Activated CD4-positive, alpha-beta T cell treated with anti-CD3 and anti-CD28 coated beads, Interleukin-2, Interleukin-6, amounts not matched to agents 100 ng/mL and 50 ng/mL, durations not matched to agents 16 hours and 8 hours (primary cell): Measurements from ENCODE around the gene VTI1A.
"Not testable (repeated sequence)": the region's sequence is repeated elsewhere in the genome, so short reads cannot be mapped to it uniquely, and the experiment has no call there.

ENCODE experiments used
- DNase-seq: peaks from one replicate; pipeline ENCODE4 v3.0.0-alpha.2; 2020

VTI1A gene

GRCh38 chr10:112509558-112510291 lies 62.7 kb downstream of the VTI1A start:
- no peak for DNase-seq

GRCh38 chr10:112510384-112510783 lies 63.4 kb downstream of the VTI1A start:
- peak; percentile 60 for DNase-seq

GRCh38 chr10:112512294-112512693 lies 65.3 kb downstream of the VTI1A start:
- no peak for DNase-seq

GRCh38 chr10:112515126-112515525 lies 68.1 kb downstream of the VTI1A start:
- no peak for DNase-seq

GRCh38 chr10:112515852-112516251 lies 68.8 kb downstream of the VTI1A start:
- DNase-seq: no peak

DNA sequence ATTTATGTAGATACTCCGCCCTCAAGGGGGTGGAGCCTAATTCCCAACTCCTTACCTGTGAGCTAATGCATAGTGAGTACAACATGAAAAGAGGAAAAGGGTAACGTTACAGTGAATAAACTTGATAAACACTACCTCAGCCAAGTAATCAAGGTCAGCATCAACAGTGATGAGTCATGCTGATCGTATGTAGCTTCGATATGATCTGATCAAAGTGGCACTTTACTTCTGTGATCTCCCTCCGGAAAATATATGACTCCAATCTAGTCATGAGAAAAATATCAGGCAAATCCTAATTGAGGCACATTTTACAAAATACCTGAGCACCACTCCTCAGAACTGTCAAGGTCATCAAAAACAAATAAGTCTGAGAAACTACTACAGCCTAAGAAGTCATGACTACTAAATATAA lies 70.4 kb downstream of the VTI1A start:
- no peak for DNase-seq

DNA sequence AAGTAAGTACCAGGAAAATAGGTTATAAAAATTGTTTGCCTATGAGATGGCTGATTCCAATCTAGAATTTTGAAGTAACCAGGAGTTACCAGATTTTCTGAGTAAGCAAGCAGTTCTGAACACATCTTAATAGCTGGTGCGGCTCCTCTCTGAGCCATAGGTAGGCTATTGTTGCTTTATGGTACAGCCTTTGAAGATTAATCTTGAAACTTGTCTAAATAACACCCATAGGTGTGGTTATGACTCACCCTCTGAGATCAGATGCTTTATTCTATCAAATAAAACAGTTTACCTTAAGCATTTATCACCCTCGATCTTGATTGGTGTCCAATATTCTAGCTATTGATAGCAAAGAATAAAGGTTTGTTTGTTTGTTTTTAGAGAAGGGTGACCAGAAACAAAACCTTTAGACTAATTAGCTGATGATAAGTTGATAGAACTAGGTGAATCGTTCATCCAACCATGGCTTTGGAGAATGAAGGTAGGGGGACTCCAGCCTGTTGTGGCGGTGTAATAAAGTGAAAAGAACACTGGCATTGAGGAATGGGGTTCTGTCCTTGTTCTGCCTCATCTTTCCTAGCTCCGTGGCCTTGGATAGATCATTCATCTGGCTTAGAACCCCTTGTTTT lies 72.2 kb downstream of the VTI1A start:
- DNase-seq: peak; percentile 75

DNA sequence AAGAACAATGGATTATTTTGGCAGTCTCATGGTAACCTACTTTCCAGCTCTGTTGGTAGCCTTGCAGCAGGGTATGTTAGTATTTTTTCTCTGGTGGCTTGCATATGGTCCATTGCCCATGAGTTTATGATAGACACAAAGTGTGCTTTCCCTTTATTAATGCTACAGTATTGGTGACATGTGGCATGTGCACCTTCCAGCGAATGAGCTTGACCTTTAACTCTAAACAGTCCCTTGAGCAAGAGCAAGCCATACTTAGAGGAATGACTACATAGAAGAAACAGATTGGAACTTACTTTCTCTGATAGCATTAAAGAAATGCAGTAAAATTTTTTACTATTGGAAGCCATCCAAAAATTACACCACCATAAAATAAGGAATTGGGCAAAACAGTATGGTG lies 73.9 kb downstream of the VTI1A start:
- DNase-seq: no peak

DNA sequence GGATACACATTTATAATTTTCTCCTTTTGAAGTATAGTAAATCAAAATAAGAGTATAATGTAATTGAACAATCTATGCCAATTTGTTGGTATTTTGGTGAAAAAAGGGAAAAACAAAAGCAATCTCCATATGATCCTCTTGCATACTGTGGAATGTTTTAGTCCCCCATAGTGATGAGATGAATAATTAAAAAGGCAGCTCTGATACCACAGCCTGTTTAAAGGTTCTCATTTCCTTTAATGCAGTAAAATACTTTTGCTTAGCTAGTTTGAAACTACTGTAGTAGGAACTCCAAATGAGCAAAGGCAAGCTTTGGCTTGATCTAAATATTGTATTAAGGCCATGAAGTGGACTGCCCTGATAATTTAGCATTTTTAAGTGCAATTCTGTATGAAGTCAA lies 77.6 kb downstream of the VTI1A start:
- DNase-seq: no peak

DNA sequence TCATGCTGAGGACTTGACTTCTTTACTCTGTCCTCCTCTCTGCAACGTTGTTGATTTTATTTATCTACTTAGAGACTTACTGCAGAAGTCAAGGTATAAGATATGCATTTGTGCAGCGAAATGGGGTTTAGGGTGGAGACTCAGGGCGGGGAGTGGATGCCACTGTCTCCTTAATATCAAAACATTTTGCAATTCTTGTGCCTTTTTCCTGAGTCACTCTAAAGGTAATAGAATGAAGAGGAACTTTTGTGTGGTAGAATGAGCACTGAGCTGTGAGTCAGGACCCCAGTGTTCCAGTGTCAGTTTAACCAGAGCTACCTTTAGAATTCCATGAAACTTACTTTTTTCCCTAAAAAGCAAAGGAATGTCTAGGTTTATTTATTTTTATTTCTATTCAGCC lies 78.2 kb downstream of the VTI1A start:
- DNase-seq: no peak

DNA sequence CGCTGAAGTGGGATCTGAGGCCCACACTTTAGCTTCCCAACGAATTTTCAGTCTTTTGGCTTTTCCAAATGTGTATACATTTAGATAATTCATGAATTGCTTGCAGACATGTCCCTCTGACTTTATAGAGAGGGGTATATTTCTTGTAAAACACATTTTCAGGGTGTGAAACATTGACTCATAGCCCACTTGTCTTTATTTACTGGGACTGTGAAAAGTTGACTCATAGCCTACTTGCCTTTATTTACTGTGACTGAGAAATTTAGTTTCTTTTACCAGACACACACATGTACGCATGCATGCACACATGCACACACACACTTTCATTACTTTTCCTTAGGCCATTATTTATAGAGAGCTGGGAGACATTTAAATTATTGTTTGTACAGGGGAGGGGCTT lies 79.1 kb downstream of the VTI1A start:
- peak; percentile 68 for DNase-seq

DNA sequence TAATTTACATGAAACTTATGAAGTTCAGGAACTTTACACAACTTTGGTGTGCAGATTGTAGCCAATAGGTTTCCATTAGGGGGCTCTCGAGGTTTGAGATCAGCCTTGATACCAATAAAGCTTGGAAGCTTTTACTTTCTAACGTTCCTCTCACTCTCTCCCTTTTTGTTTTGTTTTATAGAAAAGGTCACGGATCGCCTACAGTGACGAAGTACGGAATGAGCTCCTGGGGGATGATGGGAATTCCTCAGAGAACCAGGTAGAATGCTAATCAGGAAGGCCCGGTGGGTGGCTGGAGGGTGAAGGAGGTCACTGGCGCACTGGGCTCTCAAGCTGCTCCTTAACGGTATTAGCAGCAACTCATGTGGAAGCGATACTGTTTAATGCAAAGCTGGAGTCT lies 79.9 kb downstream of the VTI1A start:
- no peak for DNase-seq

- no peak for DNase-seq
Measured at GRCh38 chr10:112528235-112528634, 81.2 kb downstream of the VTI1A start.

DNA sequence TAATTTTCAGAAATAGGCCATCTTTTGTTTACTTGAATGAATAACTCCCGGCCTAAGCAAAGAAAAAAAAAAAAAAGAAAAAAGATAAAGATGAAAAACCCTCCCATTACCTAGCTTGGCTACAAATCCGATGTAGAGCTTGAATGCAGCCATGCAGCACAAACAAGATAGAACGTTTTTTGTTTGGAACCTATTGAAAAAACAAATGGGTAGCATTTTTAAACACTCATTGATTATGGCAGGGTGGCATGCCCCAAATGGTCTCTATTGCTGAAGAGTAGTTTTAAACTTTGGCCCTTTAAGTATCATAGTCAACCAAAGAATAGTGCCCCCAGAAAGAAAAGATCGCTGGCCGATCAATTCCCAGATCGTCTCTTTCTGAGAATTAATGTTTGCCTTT lies 84.4 kb downstream of the VTI1A start:
- DNase-seq: no peak

- peak; percentile 80 for DNase-seq
Measured at GRCh38 chr10:112532189-112532588, 85.2 kb downstream of the VTI1A start.

- no peak for DNase-seq
Measured at GRCh38 chr10:112532956-112533355, 85.9 kb downstream of the VTI1A start.

DNA sequence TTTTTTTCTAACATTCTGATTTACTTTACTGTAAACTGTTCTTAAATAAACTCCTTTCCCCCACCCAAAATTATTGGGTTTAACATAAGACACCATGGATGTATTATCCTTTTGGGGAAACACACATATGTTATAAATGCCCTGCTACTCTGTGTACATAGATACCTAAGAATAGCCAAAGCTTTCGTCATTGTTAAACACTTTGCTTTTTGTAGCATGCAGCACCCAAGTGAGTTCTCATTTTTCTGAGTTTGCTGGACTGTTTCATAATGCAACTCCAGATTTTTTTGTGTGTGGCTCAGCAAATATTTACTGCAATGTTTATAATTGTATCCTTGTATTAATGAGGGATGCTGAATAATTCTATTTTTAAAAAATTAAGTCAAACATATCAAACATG lies 86.9 kb downstream of the VTI1A start:
- DNase-seq: no peak

DNA sequence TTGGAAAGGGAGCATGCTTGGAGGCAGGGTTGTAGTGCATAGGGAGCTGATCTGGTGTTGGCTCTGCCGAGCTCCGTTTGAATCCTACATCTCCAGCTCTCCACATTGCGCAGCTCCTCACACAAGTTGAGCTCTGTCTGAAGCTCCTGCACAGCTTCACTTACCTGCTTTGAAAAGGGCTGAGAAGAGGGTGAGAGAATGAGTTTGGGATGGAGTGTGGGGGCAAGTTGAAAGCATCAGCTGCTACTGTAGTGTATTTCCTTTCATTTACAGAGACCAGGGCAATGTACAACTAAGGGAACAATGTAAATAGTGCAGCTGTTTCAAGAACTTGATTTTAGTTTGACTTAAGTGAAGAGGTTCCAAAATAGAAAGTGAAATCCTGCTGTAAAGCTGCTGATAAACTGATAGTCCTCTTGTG lies 88.5 kb downstream of the VTI1A start:
- no peak for DNase-seq

- no peak for DNase-seq
Measured at GRCh38 chr10:112536663-112537062, 89.6 kb downstream of the VTI1A start.

GRCh38 chr10:112538168-112538567 lies 91.2 kb downstream of the VTI1A start:
- DNase-seq: no peak

DNA sequence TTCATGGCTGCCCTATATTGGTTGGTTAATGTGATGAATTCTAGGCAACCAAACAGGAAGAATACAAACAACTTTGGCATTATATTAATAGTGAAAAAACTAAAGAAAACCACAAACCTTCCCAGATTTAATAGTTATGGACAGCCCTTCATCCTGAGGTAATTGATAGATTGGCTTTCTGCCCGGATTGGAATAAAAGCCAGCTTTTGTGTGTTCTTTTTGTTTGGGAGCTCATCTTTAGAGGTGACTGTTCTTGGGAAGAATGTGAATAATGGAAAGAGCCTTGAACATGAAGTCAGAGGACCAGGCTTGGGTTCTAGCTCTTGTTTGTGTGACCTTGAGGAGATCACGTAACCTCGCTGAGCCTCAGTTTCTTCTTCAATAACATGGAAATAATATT lies 92.3 kb downstream of the VTI1A start:
- no peak for DNase-seq

GRCh38 chr10:112542823-112543222 lies 95.8 kb downstream of the VTI1A start:
- DNase-seq: not testable (repeated sequence)

- no peak for DNase-seq
Measured at GRCh38 chr10:112546474-112546873, 99.5 kb downstream of the VTI1A start.

- DNase-seq: no peak
Measured at GRCh38 chr10:112548535-112549276, 101.7 kb downstream of the VTI1A start.
